ENCODE data around the gene FAM20C. TPM values are rescaled to one million over a fixed set of nuclear protein-coding genes. Genes with fewer than 3 reads are reported as not detected.
"Not testable (repeated sequence)": the region's sequence is repeated elsewhere in the genome, so short reads cannot be mapped to it uniquely, and the experiment has no call there.

Gene FAM20C
- total RNA-seq, 4 donors from 2014 or later = 17.3 to 20.7 (median 19.8) TPM

- DNase-seq (ENCODE audit: low spot score in 2 of 2) = peak in 1 of 2 donors; percentile 78
- no peak overlapping the region for H3K4me3 ChIP-seq (ENCODE audit: low read depth, poor library complexity, severe bottlenecking)
- WGBS, 2 donors = 60 to 85% methylated on average over 20 to 25 of the region's 27 CpGs
- TF ChIP-seq CTCF (IDR thresholded peaks at IDR 0.05) = no peak
- no peak for TF ChIP-seq POLR2A (IDR thresholded peaks at IDR 0.05)
- intact Hi-C loops (cut with DNase I; ENCODE audit: low total_unique reads) = no loop called here
These were observed 103.1 kb downstream of the FAM20C start for GRCh38 chr7:295155-296154.

- intact Hi-C loops (cut with DNase I; ENCODE audit: low total_unique reads) = no loop called here
- 84 to 88% methylated on average over 11 to 14 of the region's 20 CpGs for WGBS, 2 donors
These were observed 104.1 kb downstream of the FAM20C start for GRCh38 chr7:296373-296945.

GRCh38 chr7:297141-297540, 104.8 kb downstream of the FAM20C start:
- H3K4me3 ChIP-seq (ENCODE audit: low read depth, poor library complexity, severe bottlenecking); intact Hi-C loops (cut with DNase I; ENCODE audit: low total_unique reads): not testable (repeated sequence)
- DNase-seq (ENCODE audit: low spot score in 2 of 2) = peak in 1 of 2 donors; percentile 61
- 78 to 82% methylated on average over 19 to 24 of the region's 24 CpGs for WGBS, 2 donors

More at GRCh38 chr7:296373-296945, 104.1 kb downstream of the FAM20C start:
- DNase-seq (ENCODE audit: low spot score in 2 of 2) = peak in 1 of 2 donors; percentile 70
- no peak overlapping the region for H3K4me3 ChIP-seq (ENCODE audit: low read depth, poor library complexity, severe bottlenecking)
- TF ChIP-seq CTCF (IDR thresholded peaks at IDR 0.05) (no peak), POLR2A (IDR thresholded peaks at IDR 0.05) (no peak)

- TF ChIP-seq CTCF (IDR thresholded peaks at IDR 0.05) (no peak), POLR2A (IDR thresholded peaks at IDR 0.05) (no peak)
- WGBS, 2 donors = 85 to 86% methylated on average over 20 to 24 of the region's 24 CpGs
- intact Hi-C loops (cut with DNase I; ENCODE audit: low total_unique reads) = no loop called here
- peak in 1 of 2 donors; percentile 52 for DNase-seq (ENCODE audit: low spot score in 2 of 2)
- no peak overlapping the region for H3K4me3 ChIP-seq (ENCODE audit: low read depth, poor library complexity, severe bottlenecking)
These were observed 105.4 kb downstream of the FAM20C start for GRCh38 chr7:297611-298374.

GRCh38 chr7:298375-298702, 106.0 kb downstream of the FAM20C start:
- intact Hi-C loops (cut with DNase I; ENCODE audit: low total_unique reads) = no loop called here
- WGBS, 2 donors = 83 to 86% methylated on average over 14 to 15 of the region's 15 CpGs
- peak in 1 of 2 donors; percentile 78 for DNase-seq (ENCODE audit: low spot score in 2 of 2)
- no peak overlapping the region for H3K4me3 ChIP-seq (ENCODE audit: low read depth, poor library complexity, severe bottlenecking)
- TF ChIP-seq CTCF (IDR thresholded peaks at IDR 0.05) (no peak), POLR2A (IDR thresholded peaks at IDR 0.05) (no peak)

- 78 to 80% methylated on average over 13 of the region's 13 CpGs for WGBS, 2 donors
- TF ChIP-seq POLR2A (IDR thresholded peaks at IDR 0.05) (no peak), CTCF (IDR thresholded peaks at IDR 0.05) (no peak)
- DNase-seq (ENCODE audit: low spot score in 2 of 2) = peak in 1 of 2 donors; percentile 57
- H3K4me3 ChIP-seq (ENCODE audit: low read depth, poor library complexity, severe bottlenecking) = no peak overlapping the region
- intact Hi-C loops (cut with DNase I; ENCODE audit: low total_unique reads) = no loop called here
These were observed 106.4 kb downstream of the FAM20C start for GRCh38 chr7:298743-299142.
